Measurements from ENCODE around the gene KCNJ12.
"Not testable (repeated sequence)": the region's sequence is repeated elsewhere in the genome, so short reads cannot be mapped to it uniquely, and the experiment has no call there.

KCNJ12 gene

DNA sequence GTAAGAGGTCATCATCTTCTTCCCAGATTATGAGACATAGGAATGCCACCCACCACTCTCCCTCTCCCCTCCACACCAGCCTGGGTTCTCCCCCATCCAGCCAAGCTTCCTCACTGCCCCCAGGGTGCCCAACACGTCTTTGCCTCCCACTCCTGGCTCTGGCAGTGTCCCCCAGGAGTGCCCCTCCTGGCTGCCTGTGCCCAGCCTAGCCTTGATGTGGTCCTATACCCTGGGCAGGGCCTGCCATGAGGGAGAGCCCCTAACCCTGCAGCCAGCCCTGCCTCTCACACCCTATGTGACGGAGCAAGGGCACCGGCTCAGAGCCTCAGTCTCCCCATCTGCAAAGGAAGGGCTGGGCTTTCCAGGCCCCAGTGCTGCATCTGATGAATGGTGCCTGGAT lies 33.8 kb downstream of the KCNJ12 start:
- DNase-seq = not testable (repeated sequence)

DNA sequence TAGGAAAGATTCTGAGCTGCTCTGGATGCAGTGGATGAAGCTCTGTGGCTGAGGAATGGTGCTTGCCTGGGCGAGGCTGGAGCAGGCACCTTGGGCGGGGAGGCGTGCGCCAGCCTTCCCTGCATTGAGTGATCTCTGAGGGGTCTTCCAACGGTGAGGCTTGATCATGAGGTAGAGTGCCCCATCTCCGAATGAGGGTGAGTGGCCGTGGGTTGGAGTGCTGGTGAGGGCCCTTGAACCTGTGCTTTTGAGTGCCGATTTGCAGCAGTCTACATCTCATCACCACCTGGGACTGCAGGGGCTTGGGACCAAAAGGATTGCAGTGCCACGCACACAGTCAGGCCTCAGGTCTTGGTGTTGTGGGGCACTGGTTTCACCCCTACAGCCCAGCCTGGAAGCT lies 34.2 kb downstream of the KCNJ12 start:
- DNase-seq = not testable (repeated sequence)

DNA sequence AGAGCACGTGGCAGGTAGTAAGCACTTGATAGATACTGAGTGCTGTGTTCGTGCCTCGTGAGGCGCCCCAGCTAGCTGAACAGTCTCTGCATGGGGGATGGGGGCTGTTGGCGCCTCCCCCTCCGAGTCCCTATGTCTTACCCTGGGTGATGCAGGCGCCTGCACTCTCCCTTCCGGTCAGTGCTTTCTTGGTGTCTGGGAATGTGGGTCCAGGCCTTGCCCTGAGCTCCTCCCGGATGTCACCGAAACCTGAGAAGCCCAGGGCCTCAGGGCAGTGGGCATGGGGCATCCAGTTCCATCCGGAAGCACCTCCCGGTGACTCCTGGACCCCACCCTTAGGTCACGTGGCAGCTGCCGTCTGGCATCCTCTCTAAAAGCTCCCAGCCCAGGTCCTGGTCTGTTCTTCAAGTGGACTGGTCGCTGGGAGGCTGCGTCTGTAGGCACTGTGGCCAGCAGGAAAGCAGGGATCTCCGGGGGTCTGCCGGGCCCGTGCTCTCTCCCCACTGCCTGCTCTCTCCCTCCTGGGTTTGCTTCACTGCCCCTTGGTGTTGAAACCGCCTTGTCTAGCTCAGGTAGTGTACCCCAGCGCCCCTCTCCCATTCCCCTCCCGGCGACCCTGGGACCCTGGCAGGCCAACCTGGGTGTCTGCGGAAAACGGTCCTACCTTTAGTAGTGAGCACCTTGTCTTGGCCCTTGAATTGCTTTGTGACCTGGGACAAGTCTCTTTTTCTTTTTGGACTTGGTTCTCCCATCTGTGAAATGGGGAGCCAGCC lies 34.9 kb downstream of the KCNJ12 start:
- not testable (repeated sequence) for DNase-seq

DNA sequence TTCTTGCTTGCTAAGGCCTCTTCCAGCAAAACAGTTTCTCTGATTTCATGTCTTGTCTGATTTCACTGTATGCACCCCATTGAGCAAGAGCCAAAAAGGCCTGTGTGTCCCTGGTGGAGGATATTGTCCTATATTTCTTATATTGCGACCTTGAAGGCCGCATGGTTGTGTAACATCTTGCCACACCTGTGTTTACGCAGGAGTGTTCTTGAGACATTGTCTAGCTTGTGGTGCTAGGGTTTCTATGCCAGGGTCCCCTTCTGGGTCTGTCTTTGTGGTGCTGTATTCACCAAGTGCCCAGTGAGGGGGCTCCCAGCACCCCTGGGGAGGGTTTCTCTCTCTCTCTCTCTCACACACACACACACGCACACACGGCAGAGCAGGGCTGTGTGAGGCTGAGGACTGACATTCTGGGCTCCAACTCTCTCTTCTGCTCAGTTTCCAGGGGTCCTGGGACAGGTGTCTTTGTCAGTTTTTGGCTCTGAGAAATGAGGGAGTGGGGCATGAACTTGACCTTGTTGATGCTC lies 35.6 kb downstream of the KCNJ12 start:
- DNase-seq = not testable (repeated sequence)

DNA sequence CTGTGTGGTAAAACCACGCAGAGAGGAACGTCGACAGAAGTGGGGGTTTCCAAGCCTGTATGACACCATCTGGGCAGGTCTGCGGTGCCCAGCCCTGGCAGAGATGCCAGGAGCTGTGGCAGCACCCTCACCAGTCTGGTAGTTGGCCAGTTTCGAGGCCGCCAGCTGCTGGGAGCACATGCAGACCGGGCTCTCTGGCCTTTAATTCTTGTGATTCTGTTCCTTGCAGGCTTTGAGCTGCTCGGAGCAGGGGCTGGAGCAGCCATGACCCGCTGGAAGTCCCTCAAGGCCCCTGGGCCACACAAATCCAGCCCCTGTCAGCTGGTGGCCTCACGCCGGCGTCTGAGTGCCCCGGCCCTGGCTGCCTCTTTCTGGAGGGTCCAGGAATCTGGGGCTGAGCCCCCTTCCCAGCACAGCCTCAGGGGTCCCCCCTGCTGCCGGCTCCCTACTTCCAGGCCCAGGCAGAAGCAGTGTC lies 36.1 kb downstream of the KCNJ12 start:
- DNase-seq = not testable (repeated sequence)

DNA sequence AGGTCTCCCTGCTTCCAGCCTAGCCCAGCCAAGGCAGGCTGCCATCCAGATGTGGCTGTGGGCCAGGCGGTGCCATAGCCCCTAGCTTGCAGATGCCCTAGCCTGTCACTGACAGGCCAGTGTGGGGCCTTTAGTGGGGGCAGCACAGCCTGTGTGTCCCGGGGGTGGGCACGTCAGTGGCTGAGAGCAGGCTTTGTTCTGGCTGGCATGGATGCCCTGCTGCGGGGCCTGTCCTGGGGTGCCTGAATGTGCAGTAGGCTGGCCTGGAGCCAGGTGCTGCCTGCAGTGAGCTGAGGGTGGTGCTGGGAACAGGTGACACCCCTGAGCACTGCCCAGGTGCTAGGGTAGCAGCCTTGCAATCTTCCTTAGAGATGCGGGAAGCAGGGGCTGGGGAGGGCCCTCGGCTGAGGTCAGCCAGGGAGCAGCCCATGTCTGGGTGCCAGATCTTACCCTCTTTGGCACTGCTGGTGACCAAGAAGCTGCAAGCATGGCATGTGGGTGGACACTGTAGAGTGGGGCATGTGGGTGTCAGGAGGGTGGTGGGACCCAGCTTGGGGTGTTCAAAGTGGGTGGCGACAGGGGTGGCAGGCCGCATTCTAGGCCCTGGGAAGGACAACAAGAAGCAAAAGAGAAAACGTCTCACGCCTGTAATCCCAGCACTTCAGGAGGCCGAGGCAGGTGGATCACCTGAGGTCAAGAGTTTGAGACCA lies 37.6 kb downstream of the KCNJ12 start:
- not testable (repeated sequence) for DNase-seq

DNA sequence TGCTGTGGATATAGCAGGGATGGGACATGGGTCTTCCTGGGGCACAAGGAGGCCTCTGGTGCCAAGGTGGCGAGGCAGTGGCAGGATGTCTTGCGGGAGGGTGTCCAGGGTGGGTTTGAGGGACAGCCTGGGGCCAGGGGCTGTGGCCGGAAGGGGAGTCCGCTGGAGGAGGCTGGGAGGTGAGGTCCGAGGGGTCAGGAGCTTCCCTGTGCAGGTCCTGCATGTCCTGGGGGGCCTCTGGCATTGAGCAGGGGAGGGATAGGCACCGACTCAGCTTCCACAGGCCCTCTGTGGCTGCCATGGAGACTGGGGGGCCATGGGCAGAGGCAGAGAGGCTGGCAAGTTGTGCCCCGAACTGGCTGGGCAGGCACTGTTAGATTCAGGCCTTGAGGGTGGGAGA lies 38.5 kb downstream of the KCNJ12 start:
- not testable (repeated sequence) for DNase-seq

DNA sequence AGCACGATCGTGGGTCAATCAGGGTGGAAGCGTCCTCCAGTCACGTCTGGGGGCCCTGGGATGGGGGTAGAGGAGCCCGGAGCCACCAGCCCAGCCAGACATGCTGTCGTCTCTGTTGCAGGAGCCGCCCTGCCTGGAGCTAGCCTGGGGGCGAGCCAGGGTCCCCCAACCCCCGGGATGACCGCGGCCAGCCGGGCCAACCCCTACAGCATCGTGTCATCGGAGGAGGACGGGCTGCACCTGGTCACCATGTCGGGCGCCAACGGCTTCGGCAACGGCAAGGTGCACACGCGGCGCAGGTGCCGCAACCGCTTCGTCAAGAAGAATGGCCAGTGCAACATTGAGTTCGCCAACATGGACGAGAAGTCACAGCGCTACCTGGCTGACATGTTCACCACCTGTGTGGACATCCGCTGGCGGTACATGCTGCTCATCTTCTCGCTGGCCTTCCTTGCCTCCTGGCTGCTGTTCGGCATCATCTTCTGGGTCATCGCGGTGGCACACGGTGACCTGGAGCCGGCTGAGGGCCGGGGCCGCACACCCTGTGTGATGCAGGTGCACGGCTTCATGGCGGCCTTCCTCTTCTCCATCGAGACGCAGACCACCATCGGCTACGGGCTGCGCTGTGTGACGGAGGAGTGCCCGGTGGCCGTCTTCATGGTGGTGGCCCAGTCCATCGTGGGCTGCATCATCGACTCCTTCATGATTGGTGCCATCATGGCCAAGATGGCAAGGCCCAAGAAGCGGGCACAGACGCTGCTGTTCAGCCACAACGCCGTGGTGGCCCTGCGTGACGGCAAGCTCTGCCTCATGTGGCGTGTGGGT lies 39.2 kb downstream of the KCNJ12 start:
- DNase-seq = not testable (repeated sequence)

DNA sequence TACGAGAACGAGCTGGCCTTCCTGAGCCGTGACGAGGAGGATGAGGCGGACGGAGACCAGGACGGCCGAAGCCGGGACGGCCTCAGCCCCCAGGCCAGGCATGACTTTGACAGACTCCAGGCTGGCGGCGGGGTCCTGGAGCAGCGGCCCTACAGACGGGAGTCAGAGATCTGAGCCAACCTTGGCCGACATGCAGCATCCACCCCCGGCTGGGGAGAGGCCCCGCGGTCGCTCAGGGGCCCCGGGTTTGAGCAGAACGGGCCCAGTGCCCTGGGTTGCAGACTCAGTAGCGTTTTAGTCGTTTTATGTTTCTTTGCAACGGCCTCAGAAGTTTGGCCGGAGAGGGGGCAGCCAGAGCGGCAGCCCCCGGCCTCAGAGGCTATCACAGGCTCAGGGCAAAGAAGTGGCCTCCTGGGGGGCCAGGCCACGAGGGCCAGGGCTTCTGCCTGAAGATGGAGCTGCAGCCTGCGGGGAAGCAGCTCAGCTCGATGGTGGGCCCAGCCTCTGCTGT lies 40.4 kb downstream of the KCNJ12 start:
- DNase-seq = not testable (repeated sequence)

DNA sequence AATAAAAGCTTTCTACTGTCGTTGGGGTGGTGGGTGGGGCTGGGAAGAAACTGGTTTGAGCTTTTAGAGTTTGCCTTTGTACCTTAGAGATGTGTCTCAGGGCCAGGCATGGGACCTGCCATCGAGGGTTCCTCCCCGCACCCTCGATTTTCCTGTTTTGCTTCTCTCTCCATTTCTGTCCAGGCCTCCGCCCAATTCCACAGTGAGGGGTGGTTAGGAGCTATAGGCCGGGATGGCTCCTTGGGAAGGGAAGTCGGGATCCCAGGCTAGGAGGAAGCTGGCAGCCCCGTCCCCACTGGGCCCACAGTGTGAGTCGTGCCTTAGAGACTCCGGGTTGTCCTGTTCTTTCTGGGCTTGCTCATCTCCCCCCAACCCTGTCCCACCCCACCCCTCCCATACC lies 41.2 kb downstream of the KCNJ12 start:
- not testable (repeated sequence) for DNase-seq

DNA sequence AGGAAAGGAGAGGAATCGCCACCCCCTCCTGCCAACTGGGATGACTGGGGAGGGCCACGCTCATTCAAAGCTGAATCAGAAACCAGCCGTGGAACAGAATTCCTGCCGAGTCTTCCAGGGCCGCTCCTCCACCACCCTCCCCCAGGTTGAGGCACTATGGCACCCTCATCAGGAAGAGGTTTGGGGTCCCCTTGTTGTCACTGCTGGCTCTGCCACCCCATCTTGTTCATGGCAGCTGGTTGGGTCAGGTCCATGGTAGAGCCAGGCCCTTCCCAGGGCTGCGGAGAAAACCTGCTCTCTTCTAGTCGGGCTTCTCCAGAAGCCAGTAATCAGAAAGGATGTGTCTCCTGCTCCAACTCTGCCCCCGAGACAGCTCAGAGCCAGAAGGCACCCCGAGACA lies 41.8 kb downstream of the KCNJ12 start:
- DNase-seq = no peak

DNA sequence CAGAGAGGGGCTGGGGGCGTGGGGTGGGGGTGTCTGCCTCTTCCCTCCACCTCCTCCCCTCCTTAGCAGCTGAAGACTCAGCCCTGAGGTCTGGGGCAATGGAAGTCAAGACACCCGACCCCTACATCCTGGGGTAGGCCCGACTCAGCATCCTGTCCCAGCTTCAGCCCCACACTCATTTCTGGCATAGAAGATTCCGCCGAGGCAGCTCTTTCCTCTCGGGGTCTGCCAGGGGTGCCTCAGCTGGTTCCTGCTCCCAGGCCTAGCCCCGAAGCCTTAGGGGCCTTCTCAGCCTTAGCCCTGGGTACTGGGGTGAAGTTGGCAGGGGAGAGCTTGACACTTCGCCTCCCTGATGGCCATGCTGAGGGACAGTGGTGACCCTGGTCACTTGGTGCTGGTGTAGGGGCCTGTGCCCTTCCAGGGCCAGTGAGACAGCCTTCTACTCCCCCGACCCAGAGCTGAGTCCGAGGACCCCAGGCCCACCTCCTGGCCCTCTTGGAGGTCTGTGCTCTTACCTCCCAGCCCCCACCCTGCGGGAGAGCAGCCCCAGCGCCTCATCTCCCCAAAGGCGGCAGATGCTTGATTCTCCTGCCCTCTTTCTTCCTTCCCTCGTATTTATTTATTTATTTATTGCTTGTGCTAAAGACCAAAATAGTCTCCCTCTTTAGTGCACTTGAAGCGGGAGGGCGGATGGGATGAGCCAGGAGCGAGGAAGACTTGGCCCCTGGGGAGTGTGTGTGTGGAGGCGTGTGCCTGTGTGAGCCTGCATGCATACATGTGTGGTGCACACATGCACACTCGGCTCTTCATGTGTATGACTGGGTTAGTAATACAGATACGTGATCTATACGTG lies 42.5 kb downstream of the KCNJ12 start:
- no peak for DNase-seq

DNA sequence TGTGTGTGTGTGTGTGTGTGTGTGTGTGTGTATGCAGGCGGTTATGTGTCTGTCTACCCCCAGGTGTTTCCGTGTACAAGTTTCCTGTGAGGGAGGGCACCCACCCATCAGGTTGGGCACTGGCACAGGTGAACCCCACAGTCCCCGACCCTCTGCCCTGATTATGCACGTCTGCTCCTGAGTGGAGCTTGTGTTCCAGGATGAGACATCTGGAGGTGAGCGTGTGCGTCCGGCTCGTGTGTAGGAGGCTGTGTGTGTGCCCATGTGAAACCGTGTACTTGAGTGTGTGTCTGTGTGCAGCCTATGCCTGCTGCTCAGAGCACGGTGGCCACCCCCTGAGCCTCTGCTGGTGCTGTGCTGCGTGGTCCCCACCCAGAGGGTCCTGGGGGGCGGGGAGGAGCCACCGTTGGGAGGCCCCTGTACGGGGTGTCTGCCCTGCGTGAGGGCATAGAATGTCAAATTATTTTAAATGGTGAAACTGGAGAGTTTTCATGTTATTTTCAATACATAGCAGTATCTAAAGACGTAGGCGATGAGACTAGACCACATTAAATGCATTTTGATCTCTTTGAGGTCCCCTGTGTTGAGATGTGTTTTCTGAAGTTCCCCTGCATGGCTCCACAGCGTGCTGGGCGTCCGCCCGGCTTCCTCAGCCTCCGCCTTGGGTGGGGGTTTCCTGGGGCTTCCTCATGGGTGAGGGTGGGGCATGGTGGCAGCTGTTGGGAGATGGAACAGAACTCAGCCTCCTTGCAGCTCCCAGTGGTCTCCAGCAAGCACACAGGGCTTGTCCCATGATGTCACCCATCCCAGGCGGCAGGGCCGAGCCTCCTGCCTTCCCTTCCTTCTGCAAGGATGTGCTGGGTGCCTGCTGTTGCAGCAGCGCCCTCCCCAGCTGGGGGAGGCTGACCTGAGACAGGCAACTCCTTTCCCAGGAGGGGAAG lies 43.4 kb downstream of the KCNJ12 start:
- DNase-seq = no peak

DNA sequence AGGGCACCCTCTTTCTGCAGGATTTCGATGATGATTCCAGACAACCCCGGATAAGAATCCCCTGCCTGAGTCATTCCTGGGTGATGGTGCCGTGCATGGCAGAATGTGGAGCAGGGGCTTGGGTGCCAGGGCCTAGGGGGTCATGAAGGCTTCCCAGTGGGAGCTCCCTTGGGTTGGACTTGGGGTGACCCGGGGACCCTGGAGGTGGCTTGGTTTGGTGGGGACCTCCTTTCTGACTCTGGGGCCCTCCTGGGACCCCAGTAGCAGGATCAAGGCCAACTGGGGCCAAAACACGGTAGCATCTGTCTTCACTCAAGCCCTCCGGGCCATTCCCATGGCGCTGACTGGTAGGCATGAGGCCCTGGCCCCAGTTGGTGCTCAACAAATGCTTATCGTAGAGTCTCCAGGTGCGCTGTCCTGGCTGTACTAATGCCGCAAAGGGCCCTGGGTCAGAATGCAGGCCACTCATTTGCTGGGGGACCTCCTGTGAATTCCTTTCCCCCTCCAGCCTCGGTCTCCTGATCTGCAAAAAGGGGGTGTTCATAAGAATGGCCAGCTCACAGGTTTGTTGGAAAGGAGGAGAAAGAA lies 44.4 kb downstream of the KCNJ12 start:
- not testable (repeated sequence) for DNase-seq

DNA sequence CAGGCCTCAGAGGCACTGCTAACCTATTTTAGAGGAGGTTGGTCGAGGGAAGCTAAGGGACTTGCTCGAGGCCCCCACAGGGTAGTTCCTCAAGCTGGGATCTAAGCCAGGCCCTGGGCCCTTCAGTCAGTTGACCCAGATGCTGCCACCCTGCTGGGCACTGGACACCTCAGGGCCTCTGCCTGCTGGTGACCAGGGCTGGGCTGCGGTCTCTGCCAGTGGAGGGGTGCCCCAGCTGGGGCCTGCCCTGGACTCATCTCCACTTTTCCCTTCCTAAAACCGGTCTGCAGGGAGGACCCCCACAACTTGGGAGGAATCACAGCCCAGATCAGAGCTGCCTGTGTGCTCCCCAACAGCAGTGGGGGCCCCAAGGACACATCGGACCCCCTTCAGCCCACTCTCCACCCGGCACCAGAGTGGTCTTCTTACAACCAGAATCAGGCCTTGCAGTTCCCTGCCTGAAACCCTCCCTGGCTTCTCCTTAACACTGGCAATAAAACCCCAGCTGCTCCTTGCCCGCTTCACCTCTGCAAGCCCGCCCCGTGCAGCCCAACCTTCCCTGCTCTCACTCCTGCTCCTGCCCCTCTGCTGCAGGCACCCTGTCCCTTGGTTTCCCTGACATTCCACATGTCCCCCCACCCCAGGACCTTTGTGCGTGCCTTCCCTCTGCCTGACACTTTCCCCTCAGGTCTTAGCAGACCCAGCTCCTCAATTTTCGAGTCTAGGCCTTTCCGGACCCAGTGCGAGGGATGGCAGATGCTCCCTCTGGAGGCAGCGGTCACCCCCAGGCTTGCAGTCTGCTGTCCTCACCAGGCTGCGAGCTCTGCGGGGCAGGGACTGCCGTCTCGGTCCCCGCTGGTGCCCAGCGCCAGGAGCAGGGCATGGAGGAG lies 45.5 kb downstream of the KCNJ12 start:
- not testable (repeated sequence) for DNase-seq

DNA sequence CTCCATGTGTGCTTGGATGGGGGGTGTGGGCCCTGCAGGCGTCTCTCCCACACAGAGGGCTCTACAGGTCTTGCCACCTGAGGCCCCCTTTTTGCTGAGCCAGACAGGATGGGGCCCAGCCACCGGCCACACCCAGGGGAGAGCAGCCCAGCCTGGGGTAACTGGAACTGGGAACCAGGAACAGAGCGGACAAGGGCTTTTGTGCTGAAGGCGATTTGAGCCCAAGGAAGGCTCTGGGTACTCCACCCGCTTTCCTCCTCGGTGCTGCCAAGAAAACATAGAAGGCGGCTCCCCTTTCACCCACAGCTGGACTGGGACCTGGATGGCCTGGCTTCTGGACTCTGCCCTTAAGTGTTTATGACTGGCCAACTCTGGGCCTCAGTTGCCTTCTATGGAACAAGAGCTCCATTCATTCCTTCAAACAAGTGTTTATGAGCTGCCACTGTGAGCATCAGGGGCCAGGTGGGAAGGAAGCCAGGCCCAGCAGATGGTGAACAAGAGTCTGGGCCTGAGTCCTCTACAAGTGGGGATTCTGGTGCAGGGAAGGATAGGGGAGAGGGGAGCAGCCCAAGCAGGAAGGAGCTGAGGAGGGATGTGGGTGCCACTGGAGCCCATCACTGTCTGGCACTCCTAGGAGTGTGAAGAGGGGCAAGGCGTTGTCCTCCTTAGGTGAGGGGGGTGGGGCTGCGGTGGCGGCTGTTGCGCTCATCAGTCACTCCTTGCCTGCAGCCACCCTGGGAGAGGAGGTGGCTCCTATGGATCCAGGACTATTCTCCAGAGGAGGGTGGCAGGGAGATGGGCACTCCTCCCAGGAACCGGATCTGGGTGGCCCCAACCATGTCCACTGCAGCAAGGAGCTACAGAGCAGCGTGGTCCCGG lies 46.4 kb downstream of the KCNJ12 start:
- DNase-seq = not testable (repeated sequence)

DNA sequence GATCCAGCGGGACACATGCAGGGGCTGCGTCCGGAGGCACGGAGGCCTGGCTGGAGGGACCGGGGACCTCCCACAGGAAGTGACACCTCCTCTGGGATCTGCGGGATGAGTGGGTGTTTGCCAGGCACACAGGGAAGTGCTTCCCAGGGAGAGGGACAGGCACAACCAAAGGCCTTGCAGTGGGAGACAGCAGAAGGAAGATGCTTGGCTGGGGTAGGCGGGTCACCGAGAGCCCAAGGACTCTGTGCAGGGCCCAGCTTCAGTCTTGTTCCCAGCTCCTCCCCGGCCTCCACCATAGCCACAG lies 47.0 kb downstream of the KCNJ12 start:
- DNase-seq = not testable (repeated sequence)

DNA sequence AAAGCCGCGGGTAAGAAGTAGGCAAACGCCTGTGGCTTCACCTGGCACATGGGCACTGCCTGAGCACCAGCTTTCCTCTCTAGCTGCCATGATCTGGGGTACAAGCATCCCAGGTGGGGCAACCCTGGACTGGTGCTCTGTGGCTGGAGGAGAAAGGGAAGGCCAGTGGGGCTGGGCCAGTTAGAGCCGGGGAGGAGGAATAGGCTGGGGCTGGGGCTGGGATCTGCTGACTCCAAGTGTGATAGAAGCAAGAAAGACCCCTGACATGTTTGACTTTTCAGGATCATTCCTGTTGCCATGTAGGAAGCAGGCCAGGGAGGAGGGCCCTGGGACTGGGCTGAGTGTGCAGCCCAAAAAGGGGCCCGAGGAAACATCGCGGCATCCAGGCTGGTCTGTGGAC lies 48.5 kb downstream of the KCNJ12 start:
- not testable (repeated sequence) for DNase-seq

All from Kasumi-1 (cell line).